Measurements from ENCODE around the gene GATAD2A.

The GATAD2A gene

DNA sequence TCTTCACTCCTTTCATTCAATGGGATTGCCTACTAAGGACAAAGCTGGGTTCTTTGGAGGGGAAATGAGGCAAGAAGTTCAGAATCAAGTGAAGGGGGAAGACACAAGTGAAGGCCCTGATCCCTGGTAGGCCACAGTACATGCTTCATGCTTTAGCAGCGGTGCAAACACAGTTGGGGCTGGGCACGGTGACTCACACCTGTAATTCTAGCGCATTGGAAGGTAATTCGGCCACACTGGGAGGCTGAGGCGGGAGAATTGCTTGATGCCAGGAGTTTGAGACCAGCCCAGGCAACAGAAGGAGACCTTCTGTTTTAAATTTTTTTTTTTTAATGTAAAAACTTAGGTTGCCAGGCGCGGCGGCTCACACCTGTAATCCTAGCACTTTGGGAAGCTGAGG is 23.4 kb upstream of the GATAD2A start:
- Histone ChIP-seq H3K79me2 (ENCODE audit: insufficient read depth, low read length) (peaks cover 24% of the 10 kb centered on the region), H3K36me3 (ENCODE audit: insufficient read depth, low read length) (no peaks in the 10 kb centered on the region)

GRCh38 chr19:19384486-19384885 is 21.0 kb upstream of the GATAD2A start:
- no peak for TF ChIP-seq EZH2phosphoT487 (IDR thresholded peaks at IDR 0.05; ENCODE audit: borderline replicate concordance)
- TF ChIP-seq, protein P1, sequence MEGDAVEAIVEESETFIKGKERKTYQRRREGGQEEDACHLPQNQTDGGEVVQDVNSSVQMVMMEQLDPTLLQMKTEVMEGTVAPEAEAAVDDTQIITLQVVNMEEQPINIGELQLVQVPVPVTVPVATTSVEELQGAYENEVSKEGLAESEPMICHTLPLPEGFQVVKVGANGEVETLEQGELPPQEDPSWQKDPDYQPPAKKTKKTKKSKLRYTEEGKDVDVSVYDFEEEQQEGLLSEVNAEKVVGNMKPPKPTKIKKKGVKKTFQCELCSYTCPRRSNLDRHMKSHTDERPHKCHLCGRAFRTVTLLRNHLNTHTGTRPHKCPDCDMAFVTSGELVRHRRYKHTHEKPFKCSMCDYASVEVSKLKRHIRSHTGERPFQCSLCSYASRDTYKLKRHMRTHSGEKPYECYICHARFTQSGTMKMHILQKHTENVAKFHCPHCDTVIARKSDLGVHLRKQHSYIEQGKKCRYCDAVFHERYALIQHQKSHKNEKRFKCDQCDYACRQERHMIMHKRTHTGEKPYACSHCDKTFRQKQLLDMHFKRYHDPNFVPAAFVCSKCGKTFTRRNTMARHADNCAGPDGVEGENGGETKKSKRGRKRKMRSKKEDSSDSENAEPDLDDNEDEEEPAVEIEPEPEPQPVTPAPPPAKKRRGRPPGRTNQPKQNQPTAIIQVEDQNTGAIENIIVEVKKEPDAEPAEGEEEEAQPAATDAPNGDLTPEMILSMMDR (conservative IDR thresholded peaks at IDR 0.05; ENCODE audit: low read length) = no peak
- Histone ChIP-seq H2AFZ (ENCODE audit: low read length) (no peak overlapping the region; the same call in 1 of the 2 replicates), H3K4me2 (ENCODE audit: low read depth, low read length, poor library complexity, severe bottlenecking) (peak overlapping the region; percentile 69), H3K9me2 (replicated peaks; ENCODE audit: low read depth, low read length) (no peaks in the 10 kb centered on the region), H3K9ac (ENCODE audit: low read depth, low read length, poor library complexity, severe bottlenecking) (peak overlapping the region; percentile 84), H3K79me2 (ENCODE audit: insufficient read depth, low read length) (peaks cover 48% of the 10 kb centered on the region), H4K20me1 (ENCODE audit: insufficient read depth, low read length, poor library complexity, severe bottlenecking) (peaks cover 30% of the 10 kb centered on the region), H3K4me3 (ENCODE audit: low read length, poor library complexity, severe bottlenecking) (peak overlapping the region; percentile 65), H3K27me3 (ENCODE audit: insufficient read depth, low read length, poor library complexity, severe bottlenecking) (no peaks in the 10 kb centered on the region), H3K36me3 (ENCODE audit: insufficient read depth, low read length) (no peaks in the 10 kb centered on the region), H3K4me1 (ENCODE audit: insufficient read depth, low read length, poor library complexity, severe bottlenecking) (peaks cover 30% of the 10 kb centered on the region), H3K9me3 (ENCODE audit: insufficient read depth, low read depth, low read length) (no peaks in the 10 kb centered on the region), H3F3A (ENCODE audit: low read depth) (no peaks in the 10 kb centered on the region; the same call in 1 of the 2 replicates)

More for the DNA sequence above, 23.4 kb upstream of the GATAD2A start:
- no peak overlapping the region for H3K4me3 ChIP-seq (ENCODE audit: low read length, poor library complexity, severe bottlenecking)
- no peaks in the 10 kb centered on the region for H3K9me3 ChIP-seq (ENCODE audit: insufficient read depth, low read depth, low read length)
- no peak overlapping the region for H2AFZ ChIP-seq (ENCODE audit: low read length)
- peaks cover 14% of the 10 kb centered on the region for H3K4me1 ChIP-seq (ENCODE audit: insufficient read depth, low read length, poor library complexity, severe bottlenecking)
- H3K4me2 ChIP-seq (ENCODE audit: low read depth, low read length, poor library complexity, severe bottlenecking) = no peak overlapping the region
- no peaks in the 10 kb centered on the region for H3K27me3 ChIP-seq (ENCODE audit: insufficient read depth, low read length, poor library complexity, severe bottlenecking)
- no peaks in the 10 kb centered on the region; the same call in 1 of the 2 replicates for H3F3A ChIP-seq (ENCODE audit: low read depth)
- no peaks in the 10 kb centered on the region for H3K9me2 ChIP-seq (replicated peaks; ENCODE audit: low read depth, low read length)
- H4K20me1 ChIP-seq (ENCODE audit: insufficient read depth, low read length, poor library complexity, severe bottlenecking) = peaks cover 11% of the 10 kb centered on the region
- TF ChIP-seq, protein P1 (conservative IDR thresholded peaks at IDR 0.05; ENCODE audit: low read length) = no peak
- no peak for TF ChIP-seq EZH2phosphoT487 (IDR thresholded peaks at IDR 0.05; ENCODE audit: borderline replicate concordance)
- no peak overlapping the region for H3K9ac ChIP-seq (ENCODE audit: low read depth, low read length, poor library complexity, severe bottlenecking)

- Histone ChIP-seq H3K9me3 (ENCODE audit: insufficient read depth, low read depth, low read length) (no peaks in the 10 kb centered on the region), H3K36me3 (ENCODE audit: insufficient read depth, low read length) (no peaks in the 10 kb centered on the region), H3K9ac (ENCODE audit: low read depth, low read length, poor library complexity, severe bottlenecking) (peak overlapping the region; percentile 84), H3F3A (ENCODE audit: low read depth) (no peaks in the 10 kb centered on the region; the same call in 1 of the 2 replicates), H3K4me3 (ENCODE audit: low read length, poor library complexity, severe bottlenecking) (peak overlapping the region; percentile 100), H3K27me3 (ENCODE audit: insufficient read depth, low read length, poor library complexity, severe bottlenecking) (no peaks in the 10 kb centered on the region), H4K20me1 (ENCODE audit: insufficient read depth, low read length, poor library complexity, severe bottlenecking) (peaks cover 37% of the 10 kb centered on the region), H3K9me2 (replicated peaks; ENCODE audit: low read depth, low read length) (no peaks in the 10 kb centered on the region), H3K79me2 (ENCODE audit: insufficient read depth, low read length) (peaks cover 56% of the 10 kb centered on the region), H3K4me2 (ENCODE audit: low read depth, low read length, poor library complexity, severe bottlenecking) (peak overlapping the region; percentile 69), H3K4me1 (ENCODE audit: insufficient read depth, low read length, poor library complexity, severe bottlenecking) (peaks cover 37% of the 10 kb centered on the region), H2AFZ (ENCODE audit: low read length) (peak overlapping the region; percentile 68)
- TF ChIP-seq, protein P1 (conservative IDR thresholded peaks at IDR 0.05; ENCODE audit: low read length) = no peak
- TF ChIP-seq EZH2phosphoT487 (IDR thresholded peaks at IDR 0.05; ENCODE audit: borderline replicate concordance) = no peak
These were observed 20.2 kb upstream of the GATAD2A start for GRCh38 chr19:19385131-19385895.

Data from Loucy (cell line).